HT-29 (cell line): Measurements from ENCODE around the gene TTLL5. TPM values are rescaled to one million over a fixed set of nuclear protein-coding genes. Genes with fewer than 3 reads are reported as not detected.
"Not testable (repeated sequence)": the region's sequence is repeated elsewhere in the genome, so short reads cannot be mapped to it uniquely, and the experiment has no call there.

Experiments
- DNase-seq: peaks from one replicate; pipeline ENCODE4 v3.0.0-alpha.2; 2015; ENCODE audit warnings: low spot score
- total RNA-seq: library from RNA; depleted of rRNA; stranded (reverse); fragments of >200 nt; shearing (Covaris generic); gene quantifications from 2 replicates; pipeline ENCODE4 v1.2.3, GENCODE V29; 2014

The TTLL5 gene
- total RNA-seq, 1 experiment from 2014 or later, result 20.5 TPM

DNA sequence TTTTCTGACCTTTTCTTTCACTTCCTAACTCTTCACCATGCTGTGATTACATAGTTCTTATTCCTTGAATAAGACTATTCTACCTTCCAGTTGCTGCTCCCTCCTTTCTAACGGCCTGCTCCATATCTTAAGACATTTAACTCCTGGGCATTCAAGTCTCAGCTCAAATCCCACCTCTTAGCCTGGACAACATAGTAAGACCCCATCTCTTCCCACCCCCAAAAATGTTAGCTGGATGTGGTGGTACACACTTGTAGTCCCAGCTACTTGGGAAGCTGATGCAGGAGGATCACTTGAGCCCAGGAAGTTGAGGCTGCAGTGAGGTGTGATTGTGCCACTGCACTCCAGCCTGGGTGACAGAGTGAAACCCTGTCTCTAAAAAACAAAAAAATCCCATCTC is 11.3 kb upstream of the TTLL5 start:
- no peak for DNase-seq

DNA sequence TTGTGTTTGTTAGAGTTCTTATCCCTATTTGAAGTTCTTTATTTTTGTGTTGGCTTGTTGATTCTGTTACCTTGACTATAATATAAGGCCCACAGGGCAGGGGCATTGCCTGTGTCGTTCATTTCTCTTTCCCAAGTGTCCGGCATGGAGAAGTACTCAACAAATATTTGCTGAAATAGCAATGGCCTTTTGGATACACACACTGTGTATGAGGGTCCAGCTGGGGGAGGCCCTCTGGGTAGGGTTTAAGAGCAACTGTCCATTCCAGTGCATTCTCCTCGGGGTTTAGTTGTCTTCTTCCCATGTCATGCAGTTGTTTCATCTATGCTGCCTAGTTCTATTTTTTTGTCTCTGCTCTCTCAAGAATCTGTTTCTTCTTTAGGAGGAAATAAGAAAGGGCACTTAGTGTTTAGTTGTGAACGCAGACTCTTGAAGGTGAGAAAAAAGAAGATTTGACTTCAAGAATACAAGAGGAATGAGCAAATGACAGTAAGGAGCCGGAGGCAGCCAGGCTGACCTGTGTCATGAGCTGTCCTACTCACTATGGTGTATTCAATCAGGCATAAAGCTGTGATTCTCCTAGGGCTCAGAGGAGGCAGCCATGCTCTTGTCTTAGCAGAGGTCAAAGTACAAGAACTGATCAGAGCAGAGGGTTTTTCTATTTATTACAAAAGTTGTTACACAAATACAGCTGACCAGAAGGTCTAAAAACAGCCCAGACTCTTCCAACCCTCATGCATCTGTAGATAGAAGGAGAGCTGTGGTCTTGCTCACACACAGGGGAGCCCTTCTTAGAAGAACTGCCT is 10.6 kb upstream of the TTLL5 start:
- no peak for DNase-seq

DNA sequence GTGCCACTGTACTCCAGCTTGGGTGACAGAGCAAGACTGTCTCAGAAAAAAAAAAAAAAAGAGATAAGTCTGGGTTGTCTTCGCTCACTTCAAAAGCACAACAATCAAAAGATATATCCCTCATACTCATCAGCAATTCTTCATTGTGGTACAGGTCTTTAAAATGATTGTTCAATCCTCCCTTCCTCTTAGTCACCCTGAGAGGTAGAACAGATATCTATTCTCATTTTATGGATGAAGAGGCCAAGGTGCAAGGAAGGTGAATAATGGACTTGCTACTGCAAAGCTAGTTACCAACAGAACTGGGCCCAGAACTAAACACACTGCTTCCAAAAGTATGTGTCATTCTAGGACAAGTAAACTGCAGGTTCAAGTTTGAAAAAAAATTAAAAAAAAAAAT is 7.5 kb upstream of the TTLL5 start:
- no peak for DNase-seq

DNA sequence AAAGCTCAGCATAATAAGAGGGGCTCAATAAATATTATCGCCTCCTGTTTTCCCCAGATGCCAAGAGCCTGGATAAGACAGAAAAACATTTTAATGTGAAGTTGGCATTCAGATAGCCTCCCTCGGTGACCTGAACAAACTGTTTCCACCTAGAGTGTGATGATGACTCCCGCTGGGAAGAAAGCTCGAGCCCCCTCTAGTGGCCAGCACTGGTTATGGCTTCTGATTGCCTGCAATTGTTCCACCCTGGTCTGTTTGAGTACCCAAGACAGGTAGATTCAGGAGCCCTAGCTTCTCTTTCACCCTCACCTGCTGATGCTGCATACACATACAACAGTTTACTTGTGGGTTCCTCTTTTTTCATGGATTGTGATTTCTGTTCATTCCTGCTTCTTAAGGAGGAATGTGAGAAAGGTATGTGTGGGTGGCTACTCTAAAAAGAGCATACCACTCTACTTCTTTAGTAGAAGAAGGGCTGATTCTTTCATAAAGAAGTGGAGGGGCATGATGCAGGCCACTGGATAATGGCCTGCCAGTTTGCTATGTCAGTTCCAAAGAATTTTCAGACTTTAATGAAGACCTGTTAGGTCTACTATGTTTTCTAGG is 6.8 kb upstream of the TTLL5 start:
- DNase-seq, result peak; percentile 83

DNA sequence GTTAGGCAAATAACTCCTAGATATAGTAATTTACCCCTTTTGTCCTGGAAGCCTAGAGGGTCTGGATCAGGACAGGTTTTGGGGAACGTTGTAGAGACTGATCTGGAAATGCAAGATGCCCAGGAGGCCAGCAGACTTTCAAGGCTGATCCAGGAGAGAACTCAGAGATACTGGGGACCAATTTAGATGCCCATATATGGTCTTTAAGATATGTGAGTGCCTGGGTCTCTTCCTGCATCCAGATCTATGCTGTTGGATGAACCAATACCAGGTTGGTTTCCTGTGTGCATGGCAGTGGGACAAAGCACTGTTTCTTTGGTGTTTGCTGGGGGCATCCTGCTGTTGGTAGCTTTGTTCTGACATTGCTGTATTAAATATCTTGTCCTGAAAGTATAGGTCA is 5.8 kb upstream of the TTLL5 start:
- DNase-seq, result no peak

DNA sequence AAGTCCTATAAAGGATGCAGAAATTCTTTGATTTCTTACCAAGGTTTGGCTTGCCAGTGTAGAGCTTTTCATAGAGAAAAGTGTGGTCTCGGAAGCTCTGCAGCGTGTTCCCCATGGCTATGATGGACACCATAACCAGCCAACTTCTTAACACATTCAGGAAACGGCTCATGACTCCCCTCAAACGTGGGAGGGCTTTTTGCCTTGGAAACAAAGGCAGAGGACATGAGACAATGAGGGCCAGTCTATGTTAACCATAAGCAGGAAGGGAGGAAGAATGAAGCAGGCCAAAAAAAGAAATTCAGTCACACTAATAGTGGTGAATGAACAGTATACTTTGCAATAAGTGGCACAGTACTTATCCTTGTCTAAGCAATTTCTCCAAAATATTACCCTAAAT is 3.7 kb upstream of the TTLL5 start:
- no peak for DNase-seq

DNA sequence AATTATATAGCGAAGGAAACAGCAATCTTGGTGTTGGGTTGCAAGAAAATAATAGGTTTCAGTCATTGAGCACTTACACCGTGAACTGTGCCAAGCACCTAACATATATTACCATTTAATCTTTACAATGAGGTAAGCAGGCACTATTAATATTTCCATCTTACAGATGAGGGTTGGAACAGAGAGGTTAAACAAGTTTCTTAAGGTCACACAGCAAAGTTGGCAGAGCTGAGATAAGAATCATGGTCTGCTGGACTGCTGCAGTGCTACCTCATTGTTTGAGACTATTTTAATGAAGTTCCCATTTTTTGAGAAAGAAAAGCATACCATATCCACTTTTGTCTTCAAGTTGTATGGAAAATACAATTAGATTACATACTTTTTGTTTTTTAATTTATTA is 2.1 kb upstream of the TTLL5 start:
- DNase-seq, result no peak

DNA sequence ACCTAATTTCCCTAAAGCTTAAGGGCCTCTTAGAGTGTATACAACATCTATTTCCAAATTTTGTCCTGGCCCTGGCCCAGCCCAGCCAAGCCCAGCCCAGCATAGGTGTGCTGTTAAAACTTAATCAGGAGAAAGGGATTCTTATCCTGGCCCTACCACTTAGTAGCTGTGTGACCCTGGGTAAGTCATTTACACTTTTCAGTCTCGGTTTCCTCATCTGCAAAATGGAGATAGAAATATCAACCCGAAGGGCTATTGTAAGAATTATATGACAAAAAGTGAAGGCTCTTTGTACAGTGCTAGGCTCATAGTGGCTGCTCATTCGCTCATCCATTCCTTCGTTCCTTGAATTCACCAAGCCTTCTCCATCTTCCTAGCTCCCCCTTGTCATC is 812 bp upstream of the TTLL5 start:
- no peak for DNase-seq

DNA sequence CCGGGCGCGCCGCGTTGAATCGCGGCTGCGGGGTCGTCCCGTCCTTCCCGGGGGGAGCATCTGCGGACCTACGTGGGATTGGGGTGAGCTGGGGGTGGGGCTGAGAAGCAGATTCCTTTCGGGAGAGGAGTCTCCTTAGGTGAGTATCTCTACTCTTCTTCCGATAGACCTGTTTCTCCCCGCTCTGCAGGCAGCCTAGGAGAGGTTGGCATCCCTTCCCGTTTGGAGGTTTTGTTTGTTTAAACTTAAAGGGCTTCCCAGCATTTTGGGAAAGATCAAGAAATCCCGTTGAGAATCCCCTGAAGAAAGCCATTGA is 411 bp downstream of the TTLL5 start:
- no peak for DNase-seq

DNA sequence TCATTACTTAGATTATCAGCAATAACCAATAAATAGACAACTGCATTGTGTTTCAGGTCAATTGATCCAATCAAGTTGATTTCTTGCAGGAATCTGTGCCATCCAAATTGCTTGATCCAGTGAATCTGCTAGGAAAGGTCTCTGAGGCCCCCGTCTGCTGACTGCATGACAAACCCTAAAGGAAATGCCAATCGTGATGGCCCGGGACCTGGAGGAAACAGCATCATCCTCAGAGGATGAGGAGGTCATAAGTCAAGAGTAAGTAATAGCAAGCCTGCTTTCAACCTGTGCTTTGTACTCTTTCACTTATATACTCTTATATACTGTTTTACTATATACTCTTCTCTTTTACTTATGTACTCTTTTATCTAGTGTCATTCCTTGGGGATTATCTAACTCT is 1.9 kb downstream of the TTLL5 start:
- DNase-seq, result no peak

DNA sequence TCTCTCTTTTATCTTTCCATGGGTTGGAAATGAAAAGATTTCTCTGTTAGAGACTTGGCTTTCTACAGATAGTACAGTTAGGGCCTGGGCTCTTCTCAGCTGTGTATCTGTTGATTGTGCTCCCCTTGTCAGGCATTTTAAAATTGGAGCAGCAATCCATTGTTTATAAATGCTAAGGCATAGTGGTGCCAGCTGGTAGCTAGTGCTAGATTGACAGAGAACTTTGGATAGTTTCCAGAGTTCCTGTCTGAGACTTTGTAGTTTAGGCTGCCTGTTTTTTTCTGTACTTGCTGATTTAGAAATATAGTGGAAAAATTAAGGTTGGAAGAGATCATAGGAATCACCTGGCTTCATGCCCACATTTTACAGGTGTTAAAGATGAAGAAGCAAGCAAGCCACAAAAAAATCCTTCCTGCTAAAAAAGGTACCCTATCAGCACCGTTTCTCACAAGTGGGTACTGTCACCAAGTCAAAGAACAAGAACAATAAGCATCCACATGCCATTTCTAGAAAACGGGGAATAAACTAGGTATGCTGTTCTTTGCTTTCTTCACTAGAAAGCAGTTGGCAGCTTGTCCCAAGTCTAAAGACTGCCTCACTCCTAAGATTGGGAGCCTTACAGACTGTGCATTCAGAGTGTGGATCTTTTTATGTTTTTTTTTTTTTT is 6.2 kb downstream of the TTLL5 start:
- DNase-seq, result no peak

DNA sequence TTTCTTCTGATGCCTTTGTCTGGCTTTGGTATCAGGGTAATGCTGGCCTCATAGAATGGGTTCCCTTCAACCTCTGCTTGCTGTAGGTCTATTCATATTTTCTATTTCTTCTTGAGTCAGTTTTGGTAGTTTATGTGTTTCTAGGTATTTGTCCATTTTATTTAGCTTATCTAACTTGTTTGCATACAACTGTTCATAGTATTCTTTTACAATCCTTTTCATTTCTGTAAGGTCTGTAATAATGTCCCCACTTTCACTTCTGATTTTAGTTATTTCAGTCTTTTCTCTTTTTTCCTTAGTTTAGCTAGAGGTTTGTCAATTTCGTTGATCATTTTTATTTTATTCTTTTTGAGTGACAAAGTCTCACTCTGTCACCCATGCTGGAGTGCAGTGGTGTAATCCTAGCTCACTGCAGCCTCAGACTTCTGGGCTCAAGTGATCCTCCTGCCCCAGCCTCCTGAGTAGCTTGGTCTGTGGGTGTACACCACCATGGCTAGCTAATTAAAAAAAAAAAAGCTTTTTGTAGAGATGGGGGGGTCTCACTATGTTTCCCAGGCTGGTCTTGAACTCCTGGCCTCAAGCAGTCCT is 11.7 kb downstream of the TTLL5 start:
- DNase-seq, result no peak

DNA sequence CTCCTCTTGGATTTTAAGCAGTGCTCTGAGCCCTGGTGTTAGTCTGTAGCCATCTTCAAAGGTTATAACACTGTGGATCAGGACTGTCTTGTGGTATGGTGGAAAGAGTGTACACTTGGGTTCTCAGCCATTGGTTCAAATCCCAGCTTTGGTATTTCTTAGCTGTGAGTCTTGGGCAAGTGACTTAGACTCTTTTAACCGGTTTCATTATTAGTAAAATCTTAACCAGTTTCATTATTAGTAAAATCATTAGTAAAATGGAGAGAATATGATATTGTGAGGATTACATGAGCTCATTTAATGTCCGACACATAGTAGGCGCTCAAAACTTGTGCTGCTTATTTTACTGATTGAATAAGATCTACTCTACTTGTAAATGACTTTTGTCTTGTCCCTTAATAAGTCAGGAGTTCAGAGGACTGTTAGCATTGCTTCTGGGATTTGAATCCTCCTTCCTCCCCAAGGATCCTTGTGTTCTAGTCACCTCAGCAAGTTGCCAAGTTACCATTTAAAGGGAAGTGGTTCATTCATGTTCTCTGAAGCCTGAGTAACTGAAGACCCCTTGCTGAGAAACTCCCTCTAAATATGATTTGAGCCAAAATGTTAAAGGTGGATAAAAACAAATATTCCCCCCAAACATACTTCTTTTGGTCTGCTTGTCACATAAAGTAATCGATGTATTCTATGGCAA is 12.4 kb downstream of the TTLL5 start:
- DNase-seq, result no peak

DNA sequence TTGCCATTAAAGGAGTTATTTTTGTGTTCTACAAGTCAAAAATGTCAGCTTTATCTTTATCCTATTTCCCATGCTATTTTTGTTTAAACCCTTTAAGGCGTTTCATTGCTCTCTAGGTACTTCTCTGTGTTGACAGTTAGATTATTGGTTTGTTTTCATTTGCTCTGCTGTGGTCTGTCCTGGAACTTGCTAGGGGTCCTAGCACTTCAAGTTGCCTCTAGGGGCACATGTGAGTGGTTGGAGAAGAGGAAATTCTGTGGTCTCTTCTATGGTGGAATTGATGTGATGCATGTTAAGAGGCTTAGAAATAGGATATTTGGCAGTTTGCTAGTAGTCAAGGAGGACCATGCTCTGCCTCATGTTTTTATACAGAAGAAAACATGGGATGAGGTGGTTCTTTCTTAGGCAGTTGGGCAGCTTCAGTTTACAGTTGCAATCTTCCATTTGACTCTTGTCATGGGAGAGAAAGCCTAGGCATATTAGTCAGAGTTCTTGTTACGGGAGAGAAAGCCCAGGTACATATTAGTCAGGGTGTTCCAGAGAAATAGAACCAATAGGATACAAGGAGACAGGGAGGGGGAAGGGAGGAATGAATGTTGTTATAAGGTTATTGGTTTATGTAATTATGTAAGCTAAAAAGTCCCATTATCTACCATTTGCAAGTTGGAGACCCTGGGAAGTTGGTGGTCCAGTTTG is 14.4 kb downstream of the TTLL5 start:
- DNase-seq, result no peak

DNA sequence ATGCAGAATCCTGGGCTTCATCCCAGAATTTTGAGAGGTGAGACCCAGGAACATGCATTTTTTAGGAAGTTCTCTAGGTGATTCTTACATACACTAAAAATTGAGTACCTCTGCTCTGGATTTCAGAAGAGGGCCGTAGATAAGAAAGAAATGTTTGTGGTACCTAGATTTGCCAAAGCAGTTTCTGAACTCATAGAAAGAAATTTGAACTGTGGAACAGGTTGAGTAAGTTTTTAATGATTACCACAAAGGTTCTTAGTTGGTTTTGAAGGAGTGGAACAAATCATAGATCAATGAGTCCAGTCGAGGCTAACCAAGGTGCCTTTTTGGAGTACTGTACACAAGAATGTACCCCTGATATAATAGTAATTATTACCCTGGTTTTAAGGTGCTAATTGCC is 24.9 kb downstream of the TTLL5 start:
- DNase-seq, result no peak

DNA sequence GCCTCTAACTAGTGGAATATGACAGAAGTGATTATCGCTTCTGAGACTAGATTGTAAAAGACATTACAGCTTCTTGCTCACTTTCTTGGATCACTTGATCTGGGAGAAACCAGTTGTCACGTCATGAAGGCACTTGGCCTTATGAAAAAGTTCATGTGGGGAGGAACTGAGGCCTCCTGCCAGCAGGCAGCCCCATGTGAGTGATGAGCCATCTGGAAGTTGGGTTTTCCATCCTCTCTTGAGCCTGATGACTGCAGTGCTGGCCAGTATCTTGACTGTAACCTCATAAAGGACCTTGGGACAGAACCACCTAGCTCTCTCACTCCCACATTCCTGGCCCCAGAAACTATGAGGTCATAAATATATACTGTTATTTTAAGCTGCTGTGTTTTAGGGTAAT is 28.0 kb downstream of the TTLL5 start:
- DNase-seq, result no peak

DNA sequence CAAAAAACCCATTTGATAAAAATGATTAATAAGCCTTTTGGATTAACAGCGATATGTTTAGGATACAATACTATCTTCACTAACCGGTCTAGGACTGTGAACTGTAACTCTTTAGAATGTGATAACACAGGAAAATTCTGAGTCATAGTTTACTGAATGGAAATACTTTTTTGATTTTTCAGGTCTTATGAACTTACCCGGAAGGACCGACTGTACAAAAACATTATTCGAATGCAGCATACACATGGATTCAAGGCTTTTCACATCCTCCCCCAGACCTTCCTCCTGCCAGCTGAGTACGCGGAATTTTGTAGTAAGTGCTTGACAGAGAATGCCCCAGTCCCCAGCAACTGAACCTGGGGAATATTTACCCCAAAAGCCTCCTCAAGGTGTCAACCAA is 29.0 kb downstream of the TTLL5 start:
- DNase-seq, result no peak

DNA sequence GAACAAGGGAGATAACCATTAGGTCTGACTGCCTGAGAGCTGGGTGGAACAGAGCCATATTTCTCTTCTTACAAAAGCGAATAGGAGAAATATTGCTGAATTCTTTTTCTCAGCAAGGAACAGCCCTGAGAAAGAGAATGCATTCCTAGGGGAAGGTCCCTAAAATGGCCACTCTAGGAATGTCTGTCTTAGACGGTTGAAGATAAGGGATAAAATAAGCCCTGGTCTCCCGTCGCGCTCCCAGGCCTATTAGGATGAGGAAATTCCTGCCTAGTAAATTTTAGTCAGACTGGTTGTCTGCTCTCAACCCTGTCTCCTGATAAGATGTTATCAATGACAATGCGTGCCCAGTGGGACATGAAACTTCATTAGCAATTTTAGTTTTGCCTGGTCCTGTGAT is 34.0 kb downstream of the TTLL5 start:
- not testable (repeated sequence) for DNase-seq

DNA sequence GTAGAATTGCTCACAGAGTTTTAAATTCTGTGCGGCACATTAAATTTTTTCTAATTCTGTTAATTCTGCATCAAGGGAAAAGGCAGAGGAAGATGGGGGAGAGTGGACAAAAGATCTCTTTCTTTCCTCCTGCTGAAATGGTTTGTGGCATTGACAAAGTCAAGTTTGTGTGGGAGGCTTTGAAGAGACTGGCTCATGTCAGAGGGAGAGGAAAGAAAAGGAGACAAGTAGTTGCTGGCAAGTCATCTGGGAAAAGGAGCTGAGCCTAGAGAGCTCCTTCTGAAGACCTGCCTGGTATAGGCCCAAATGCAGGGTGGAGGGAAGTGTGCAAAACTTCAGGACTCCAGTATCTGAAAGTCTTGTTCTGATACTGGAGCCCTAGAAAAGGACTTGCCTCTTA is 36.3 kb downstream of the TTLL5 start:
- no peak for DNase-seq

DNA sequence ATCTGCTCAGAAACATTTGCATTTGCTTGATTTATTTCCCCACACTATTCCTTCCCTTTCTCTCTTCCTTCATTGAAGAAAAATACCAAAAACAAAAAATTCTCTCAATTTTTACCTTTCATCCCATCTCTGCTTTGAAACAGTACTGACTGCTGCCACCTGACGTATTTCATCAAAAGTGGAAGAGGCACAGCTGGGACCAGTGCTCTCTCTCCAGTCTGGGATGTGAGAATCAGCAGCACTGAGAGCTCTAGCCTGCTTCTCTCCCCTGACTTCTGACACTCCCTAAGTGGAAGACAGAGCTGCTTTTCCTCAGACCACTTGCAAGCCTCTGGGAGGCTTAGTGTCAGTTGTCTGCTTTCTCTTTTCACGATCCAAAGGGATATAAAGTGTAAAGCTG is 36.9 kb downstream of the TTLL5 start:
- DNase-seq, result no peak

DNA sequence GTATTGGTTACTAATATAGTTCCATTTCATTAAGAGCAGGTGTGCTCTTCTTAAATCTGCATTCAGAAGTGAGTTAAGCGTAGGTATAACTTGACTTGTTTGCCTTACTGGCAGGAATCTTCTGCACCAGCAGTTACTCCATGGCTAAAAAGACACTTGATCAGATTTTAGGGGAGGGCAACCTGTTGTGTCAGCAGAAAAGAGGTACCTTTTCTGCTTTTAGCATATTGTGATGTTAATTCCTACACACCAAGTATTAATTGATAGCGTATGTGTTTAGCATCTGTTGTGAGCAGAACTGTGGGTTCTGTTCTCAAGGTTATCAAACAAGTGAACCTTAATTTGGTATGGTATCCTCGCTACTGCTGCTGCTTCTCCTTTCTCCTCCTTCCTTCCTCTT is 38.3 kb downstream of the TTLL5 start:
- DNase-seq, result no peak

DNA sequence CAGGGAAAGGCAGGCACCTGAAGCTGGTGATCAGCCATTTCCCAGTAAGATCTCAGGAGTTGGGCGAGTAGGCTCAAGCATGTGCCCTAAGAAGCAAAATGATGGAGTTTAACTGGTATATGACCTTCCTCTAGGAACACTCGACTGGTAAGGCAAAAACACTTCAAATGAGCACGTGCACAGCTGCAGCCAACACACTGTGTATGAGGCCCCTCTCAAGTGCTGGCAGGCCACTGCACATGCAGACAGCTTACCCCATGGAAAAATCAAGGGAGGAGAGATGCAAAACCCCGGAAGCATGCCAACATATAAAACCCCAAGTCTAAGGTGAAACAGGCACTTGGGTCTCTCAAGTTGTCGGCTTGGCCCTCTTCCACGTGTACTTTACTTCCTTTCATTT is 39.2 kb downstream of the TTLL5 start:
- no peak for DNase-seq
